ENCODE results near the gene MYO3B.
"Not testable (repeated sequence)": the region's sequence is repeated elsewhere in the genome, so short reads cannot be mapped to it uniquely, and the experiment has no call there.

MYO3B gene

DNA sequence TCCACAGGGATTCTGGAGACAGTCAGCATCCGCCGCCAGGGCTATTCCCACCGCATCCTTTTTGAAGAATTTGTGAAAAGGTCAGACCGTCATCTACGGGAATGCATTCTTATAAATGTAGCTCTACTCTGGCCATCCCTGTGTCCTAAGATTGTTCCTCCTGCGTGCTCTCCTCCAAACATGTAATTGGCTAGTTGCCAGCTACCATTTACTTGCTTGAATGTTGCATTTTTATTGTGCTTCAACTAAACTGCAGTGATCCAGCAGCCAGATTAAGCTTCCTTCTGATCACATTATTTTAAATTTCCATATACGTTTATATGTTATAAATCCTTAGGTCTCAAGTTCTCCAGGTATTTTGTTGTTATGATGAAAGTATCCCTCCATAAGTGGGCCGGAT is 288.7 kb downstream of the MYO3B start:
- no peak for DNase-seq

DNA sequence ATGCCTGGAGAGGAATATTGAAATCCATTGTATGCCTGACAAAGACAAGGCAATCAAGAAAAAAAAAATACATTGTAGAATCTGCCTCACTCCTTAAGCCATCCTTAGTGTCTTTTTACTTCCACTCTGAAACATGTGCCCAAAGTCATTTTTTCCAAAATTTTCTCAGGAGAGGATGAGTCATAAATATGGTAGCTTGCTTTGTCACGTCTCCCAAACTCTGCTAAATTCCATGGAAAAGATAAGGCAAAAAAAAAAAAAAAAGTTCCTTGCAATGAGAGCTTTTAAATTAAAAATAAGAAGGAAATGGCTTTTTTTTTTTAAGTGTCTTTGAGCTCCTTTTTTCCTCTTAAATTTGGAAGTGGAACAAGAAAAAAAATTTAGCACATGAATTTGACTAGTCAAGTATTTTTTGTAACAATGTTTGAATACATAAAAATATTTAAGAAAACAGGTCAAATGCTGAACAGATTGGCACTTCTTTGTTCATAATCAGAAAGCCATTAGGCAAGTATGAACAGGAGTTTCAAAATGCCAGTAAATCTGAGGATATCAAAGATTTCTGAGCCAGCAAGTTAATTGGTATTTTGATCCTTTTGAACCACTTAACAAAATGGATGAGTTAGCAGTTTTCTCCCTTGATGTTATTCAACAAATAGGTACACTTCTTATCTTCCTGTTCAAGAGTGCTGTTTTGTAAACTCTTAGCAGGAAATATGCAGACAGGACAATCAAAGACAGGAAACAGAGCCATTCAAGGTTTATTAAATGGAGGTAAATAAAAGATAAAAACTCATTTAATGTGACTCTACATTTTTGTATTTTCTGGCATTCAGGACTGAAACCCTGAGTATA is 289.8 kb downstream of the MYO3B start:
- DNase-seq: no peak

- no peak for DNase-seq
These were observed 290.6 kb downstream of the MYO3B start for GRCh38 chr2:170468557-170468956.

DNA sequence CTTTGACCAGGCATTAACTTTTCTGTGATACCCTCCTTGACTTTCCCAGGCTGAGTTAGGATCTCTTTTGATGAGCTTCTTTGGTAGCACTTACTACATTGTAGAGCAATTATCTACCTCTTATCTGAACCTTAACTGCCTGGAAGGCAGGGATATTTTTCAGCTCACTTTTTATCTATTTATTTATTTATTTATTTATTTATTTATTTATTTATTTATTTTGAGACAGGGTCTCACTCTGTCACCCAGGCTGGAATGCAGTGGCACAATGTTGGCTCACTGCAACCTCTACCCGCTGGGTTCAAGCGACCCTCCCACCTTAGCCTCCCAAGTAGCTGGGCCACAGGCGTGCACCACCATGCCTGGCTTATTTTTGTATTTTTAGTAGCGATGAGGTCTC is 294.6 kb downstream of the MYO3B start:
- not testable (repeated sequence) for DNase-seq

DNA sequence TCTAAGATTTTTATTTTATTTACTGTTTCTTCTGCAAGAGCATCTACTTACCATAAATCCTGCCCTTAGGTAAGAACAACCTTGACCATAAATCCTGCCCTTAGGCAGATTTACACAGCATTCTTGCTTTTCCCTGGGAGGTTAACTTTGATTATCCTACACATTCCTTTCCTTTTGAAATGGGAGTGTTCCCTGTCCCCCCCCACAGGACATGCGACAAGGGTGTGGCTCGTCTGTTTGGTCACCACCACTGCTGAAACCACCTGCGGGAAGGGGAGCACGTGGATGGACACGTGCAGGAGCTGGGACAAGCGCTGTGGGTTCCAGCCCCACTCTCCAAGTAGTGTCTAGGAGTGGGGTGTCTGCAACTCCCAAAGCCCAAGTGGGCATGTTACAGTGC is 297.9 kb downstream of the MYO3B start:
- no peak for DNase-seq

DNA sequence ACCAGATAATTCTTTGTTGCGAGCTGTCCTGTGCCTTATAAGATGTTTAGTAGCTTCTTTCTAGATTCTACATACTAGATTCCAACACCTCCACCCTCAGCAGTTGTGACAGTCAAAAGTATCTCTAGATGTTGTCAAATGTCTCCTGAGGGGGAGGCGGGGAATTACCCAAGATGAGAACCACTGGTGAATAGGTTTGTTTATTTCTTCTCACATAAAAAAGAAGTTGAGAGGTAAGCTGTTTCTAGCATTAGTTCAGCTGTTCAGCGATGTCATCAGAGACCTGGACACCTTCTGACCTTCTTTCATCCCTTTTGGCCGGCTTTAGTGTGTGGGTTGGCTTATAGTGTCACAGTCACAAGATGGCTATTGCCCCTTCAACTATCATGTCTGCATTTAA is 299.7 kb downstream of the MYO3B start:
- DNase-seq: no peak

DNA sequence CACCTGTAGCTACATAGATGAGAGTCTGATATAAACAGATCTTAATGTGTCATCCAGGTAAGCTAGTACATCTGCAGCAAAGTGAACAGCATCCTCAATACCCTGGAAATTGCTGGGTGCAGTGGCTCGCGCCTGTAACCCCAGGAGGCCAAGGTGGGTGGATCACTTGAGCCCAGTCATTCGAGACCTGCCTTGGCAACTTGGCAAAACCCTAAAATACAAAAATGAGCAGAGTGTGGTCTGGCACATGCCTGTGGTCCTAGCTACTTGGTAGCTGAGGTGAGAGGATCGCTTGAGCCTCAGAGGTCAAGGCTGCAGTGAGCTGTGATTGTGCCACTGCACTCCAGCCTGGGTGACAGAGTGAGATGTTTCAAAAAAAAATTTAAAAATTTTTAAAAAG is 303.3 kb downstream of the MYO3B start:
- DNase-seq: no peak

- DNase-seq: no peak
These were observed 306.6 kb downstream of the MYO3B start for GRCh38 chr2:170484552-170484951.

DNA sequence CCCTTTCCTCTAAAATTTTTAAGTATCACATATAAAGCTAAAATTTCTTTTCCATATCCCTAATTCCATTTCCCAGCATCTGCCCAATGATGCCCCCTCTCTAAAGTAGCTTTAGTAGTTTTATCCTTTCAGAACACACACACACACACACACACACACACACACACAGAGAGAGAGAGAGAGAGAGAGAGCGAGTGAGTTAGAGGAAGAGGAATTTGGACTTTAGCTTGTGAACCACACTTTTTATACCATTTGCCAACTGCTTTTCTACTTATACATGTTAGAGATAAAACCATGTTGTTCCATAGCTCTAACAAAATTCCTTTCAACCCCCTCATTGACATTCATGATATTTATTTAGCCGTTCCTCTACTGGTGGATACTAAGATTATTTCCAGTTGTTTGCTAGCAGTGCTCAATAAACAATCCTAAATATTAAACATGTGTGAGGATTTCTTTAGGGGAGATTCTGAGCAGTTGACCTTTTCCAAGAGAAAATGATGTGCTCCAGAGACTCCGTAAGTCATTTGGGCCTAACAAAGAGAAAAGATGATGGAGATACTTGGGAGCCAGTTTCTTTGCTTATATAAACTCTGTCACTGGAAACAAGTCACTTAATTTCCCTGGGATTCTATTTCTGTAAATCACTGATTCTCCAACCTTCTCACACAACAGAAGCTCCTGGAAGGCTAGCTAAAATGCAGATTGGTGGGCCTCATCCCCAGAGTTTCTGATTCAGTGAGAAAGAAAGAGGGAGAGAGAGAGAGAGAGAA is 307.5 kb downstream of the MYO3B start:
- no peak for DNase-seq

DNA sequence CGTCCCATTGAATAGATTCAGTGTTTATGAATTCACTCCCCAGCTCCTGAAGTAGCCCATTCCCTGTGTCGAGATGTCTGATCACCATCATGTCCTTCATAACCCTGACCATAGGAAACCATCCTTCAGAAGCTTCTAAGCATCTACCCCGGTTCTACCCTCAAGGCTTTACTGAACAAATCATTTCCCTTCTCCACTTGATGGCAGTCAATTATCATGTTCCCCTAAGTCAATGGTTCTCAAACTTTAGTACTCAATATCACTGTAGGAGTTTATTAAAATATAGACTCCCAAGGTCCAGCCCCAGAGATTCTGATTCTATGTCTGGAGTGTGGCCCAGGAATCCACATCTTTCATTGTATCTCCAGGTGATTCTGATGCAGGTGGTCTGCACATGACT is 308.8 kb downstream of the MYO3B start:
- DNase-seq: no peak

GRCh38 chr2:170488807-170489206 is 310.9 kb downstream of the MYO3B start:
- no peak for DNase-seq

DNA sequence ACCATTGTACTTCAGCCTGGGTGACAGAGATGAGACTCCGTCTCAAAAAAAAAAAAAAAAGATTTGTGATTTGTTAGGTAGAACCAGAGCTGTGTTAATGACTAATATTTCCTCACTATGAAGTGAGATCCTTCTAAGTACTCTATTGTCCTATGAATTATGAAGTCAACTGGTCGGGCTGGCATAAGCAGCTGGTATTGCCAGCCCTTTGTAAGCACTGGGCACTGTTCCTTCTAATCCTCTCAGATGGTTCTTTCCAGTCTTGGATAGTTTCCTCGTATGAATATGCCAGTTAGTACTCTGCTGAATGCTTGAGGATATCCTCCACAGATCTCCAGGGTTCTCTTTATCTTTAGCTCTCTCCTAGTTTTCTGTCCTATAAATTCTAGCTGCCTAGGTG is 314.1 kb downstream of the MYO3B start:
- peak in 3 of 58 donors; percentile 4 to 22 (median 11) for DNase-seq

DNA sequence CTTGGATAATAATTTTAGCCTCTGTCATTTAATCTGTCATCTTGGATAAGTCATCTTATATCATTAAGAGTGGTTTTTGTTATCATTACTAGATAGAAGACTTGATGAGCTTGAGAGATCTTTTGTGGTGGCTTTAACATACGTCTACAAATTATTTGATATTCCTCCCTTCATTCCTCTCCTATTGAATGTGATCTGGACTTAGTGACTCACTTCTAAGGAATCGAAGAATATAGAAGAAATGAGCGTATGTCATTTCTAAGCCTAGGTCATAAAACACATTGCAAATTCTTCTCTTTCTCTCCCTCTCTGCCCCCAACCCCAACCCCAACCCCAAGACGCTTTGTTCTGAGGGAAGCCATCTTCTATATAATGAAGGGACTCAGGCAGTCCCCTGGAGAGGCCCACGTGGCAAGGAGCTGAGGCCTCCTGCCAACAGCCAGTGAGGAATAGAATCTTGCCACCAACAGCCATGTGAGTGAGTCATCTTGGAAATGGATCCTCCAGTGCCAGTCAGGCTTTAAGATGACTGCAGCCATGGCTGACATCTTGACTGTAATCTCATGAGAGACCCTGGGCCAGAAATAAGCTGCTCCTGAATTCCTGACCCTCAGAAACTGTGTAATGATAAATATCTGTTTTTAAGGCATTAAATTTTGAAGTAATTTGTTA is 315.6 kb downstream of the MYO3B start:
- DNase-seq: no peak

DNA sequence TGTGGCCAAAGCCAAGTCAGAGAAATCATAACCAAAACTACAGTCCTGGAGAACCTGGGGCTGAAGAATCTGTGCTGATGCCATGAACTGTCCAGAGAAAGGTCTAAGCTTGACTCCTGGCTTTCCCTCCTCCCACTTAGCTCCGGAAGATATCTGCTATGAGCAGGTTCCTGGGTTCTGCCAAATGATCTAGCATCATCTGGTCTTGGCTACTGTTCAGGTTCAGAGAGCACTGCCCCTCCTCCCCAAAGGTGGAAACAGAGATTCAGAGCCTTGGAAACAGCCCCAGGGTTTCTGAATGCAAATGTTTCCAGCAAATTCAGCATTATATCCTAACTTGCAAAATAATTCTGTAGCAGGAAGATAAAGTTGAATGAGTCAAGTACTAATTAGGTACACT is 317.9 kb downstream of the MYO3B start:
- no peak for DNase-seq

GRCh38 chr2:170498619-170499018 is 320.7 kb downstream of the MYO3B start:
- peak in 1 of 58 donors; percentile 46 for DNase-seq

DNA sequence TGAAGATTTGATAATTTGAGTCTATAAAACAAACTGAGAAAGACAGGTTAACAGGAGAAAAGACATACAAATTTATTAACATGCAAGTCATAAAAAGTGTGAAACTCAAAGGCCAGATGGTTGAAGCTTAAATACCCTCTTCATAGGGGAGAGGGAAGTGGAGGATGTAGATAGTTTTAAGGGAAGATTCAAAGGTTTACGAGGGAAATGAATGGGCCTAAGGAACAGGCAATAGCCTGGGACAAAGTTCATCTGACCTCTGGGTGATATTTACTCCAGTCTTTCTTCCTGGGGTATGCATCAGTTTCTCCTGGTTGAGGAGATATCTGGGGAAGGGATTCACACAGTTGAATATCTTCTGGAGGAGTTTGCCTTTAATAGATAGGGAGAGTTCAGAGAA is 322.2 kb downstream of the MYO3B start:
- no peak for DNase-seq

DNA sequence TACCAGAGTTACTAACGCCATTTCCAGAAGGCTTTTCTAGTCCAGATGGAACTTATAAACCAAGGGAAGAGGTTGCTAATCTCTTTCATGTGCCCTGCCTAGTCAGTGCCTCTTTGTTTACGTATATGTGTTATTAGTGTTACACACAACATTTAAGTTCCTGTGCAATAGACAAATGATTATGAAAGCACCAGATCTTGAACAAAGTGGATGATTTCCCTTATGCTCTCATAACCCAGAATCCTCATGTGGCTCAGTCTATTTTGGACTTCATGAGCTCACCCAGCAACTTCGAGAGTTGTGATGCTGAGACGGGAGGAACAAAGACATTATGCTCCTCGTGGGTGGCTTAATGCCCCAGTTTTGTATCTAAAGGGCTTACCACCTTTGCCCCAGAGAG is 322.8 kb downstream of the MYO3B start:
- DNase-seq: peak in 16 of 58 donors; percentile 2 to 58 (median 19)

GRCh38 chr2:170501421-170502043 is 323.6 kb downstream of the MYO3B start:
- DNase-seq: no peak

DNA sequence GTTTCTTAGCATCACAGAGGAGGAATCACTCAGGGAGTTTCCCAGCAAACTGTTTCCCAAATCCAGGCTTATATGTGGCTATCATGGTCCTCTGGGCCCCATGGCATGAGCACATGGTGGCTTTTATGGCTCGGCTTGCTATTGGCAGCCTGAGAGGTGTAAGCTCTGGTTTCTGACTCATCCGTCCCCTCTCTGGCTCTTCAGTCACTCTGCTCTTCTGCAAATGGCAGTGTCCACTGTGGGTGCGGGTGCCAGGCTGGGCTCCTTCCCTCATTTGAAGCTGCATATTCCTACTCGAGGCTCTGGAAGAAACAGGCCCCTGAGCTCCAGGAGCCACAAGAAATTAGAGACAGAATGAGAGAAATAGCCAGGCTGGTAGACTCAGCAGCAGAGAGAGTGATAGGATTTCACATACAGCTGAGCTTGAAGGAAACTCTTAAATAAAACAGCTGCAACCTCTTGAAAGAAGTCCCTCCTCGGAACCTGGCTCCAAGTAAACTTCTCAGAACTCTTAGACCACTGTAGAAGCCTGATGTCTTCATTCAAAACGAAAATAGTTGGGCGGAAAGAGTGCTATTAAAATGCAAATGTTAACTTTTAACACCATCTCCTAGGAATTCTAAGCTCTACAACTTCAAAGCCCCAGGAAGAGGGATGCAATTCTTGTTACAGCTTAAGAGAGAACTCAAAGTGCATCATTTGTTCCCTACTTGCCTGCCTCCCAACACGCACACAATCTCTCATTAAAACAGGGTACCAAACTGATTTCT is 324.6 kb downstream of the MYO3B start:
- DNase-seq: peak in 1 of 58 donors; percentile 10

- no peak for DNase-seq
These were observed 325.6 kb downstream of the MYO3B start for GRCh38 chr2:170503563-170503962.

Data from anterior cingulate cortex (tissue), 58 donors.